Breast epithelium (tissue), 4 donors: Measurements from ENCODE around the gene IRF2. TPM values are rescaled to one million over a fixed set of nuclear protein-coding genes. Genes with fewer than 3 reads are reported as not detected.

Experiments
- DNase-seq, 2 donors: peaks; one replicate each; pipeline ENCODE4 v3.0.0-alpha.2; 2019; ENCODE audit warnings: low spot score in 2 of 2
- H3K27ac ChIP-seq, 2 donors: fragments of 200-600 bp; sonication (generic) in 1 of 2; one replicate each; pipeline ENCODE4 v1.5.1; 2016 to 2019; ENCODE audit warnings: mild to moderate bottlenecking in 1 of 2
- H3K27me3 ChIP-seq, 2 donors: fragments of 200-600 bp; sonication (generic) in 1 of 2; one replicate each; pipeline versions ENCODE4 v1.5.1 to v1.6.0; 2017 to 2019; ENCODE audit warnings: control low read depth in 1 of 2, mild to moderate bottlenecking in 1 of 2
- H3K36me3 ChIP-seq: fragments of 200-600 bp; one replicate; pipeline ENCODE4 v1.5.1; 2019
- H3K4me1 ChIP-seq, 2 donors: fragments of 200-600 bp; sonication (generic); one replicate each; pipeline ENCODE4 v1.5.1; 2016 to 2019; ENCODE audit warnings: control low read depth in 1 of 2
- H3K4me3 ChIP-seq, 3 donors: fragments of 200-600 bp; sonication (generic); 1 replicate in 2 of 3; 2 replicates in 1 of 3; pipeline ENCODE4 v1.5.1; 2016 to 2019; ENCODE audit warnings: mild to moderate bottlenecking in 3 of 3, moderate library complexity in 2 of 3
- H3K9me3 ChIP-seq, 2 donors: fragments of 200-600 bp; sonication (generic) in 1 of 2; one replicate each; pipeline ENCODE4 v1.5.1; 2016 to 2019; ENCODE audit warnings: control low read depth in 1 of 2
- CTCF ChIP-seq, 3 donors: fragments of 450-650 bp; IDR thresholded peaks; one replicate each; pipeline ENCODE4 v1.5.1; 2016 to 2017; ENCODE audit warnings: antibody characterized with exemption in 3 of 3, mild to moderate bottlenecking in 3 of 3, moderate library complexity in 3 of 3
- POLR2A ChIP-seq: fragments of 450-650 bp; IDR thresholded peaks from one replicate; pipeline ENCODE4 v1.6.1; 2016; ENCODE audit warnings: antibody characterized with exemption, mild to moderate bottlenecking, moderate library complexity
- POLR2AphosphoS5 ChIP-seq, 3 donors: sonication (generic); formaldehyde crosslinking; IDR thresholded peaks; one replicate each; pipeline ENCODE4 v1.6.1; 2017; ENCODE audit warnings: antibody characterized with exemption in 3 of 3
- intact Hi-C: fragments of 100-400 bp; cut with DNase I; formaldehyde crosslinking; loops from one replicate; pipeline ENCODE4 v1.15.1; 2023; ENCODE audit warnings: low total_unique reads
- total RNA-seq, 3 donors: library from RNA; depleted of rRNA; stranded (reverse); fragments of >200 nt; gene quantifications; one replicate each; pipeline ENCODE4 v1.1.0, GENCODE V29; 2016

The IRF2 gene
- total RNA-seq, 3 donors from 2014 or later = 27.4 to 57.8 (median 36.4) TPM

- Histone ChIP-seq H3K4me3 (no peak overlapping the region), H3K4me1 (peaks cover 0 to 7% of the 10 kb centered on the region in 2 donors), H3K36me3 (no peaks in the 10 kb centered on the region), H3K9me3 (no peaks in the 10 kb centered on the region), H3K27ac (no peak overlapping the region), H3K27me3 (no peaks in the 10 kb centered on the region)
- intact Hi-C loops = no loop called here
- TF ChIP-seq CTCF (IDR thresholded peaks at IDR 0.05) (no peak), POLR2AphosphoS5 (IDR thresholded peaks at IDR 0.05) (no peak), POLR2A (no peak)
- DNase-seq = no peak
These were observed 36.1 kb upstream of the IRF2 start for GRCh38 chr4:184510401-184510800.

- no peak overlapping the region for H3K27ac ChIP-seq
- H3K27me3 ChIP-seq = no peaks in the 10 kb centered on the region
- intact Hi-C loops = no loop called here
- H3K36me3 ChIP-seq = no peaks in the 10 kb centered on the region
- H3K4me1 ChIP-seq = no peaks in the 10 kb centered on the region
- no peak for DNase-seq
- no peak overlapping the region for H3K4me3 ChIP-seq
- H3K9me3 ChIP-seq = no peaks in the 10 kb centered on the region
- TF ChIP-seq POLR2AphosphoS5 (IDR thresholded peaks at IDR 0.05) = no peak
- no peak for TF ChIP-seq CTCF (IDR thresholded peaks at IDR 0.05)
- no peak for TF ChIP-seq POLR2A
These were observed 32.3 kb upstream of the IRF2 start for GRCh38 chr4:184506527-184507121.

GRCh38 chr4:184504385-184504784, 30.0 kb upstream of the IRF2 start:
- no peak overlapping the region for H3K4me3 ChIP-seq
- no peaks in the 10 kb centered on the region for H3K36me3 ChIP-seq
- intact Hi-C loops = no loop called here
- no peaks in the 10 kb centered on the region for H3K27me3 ChIP-seq
- peaks cover 0 to under 1% of the 10 kb centered on the region in 2 donors for H3K9me3 ChIP-seq
- no peak for DNase-seq
- TF ChIP-seq POLR2AphosphoS5 (IDR thresholded peaks at IDR 0.05) (no peak), POLR2A (no peak), CTCF (IDR thresholded peaks at IDR 0.05) (no peak)
- no peak overlapping the region for H3K27ac ChIP-seq
- no peaks in the 10 kb centered on the region for H3K4me1 ChIP-seq

- H3K27me3 ChIP-seq = no peaks in the 10 kb centered on the region
- intact Hi-C loops = no loop called here
- no peak overlapping the region for H3K27ac ChIP-seq
- no peaks in the 10 kb centered on the region for H3K4me1 ChIP-seq
- peaks cover 0 to 4% of the 10 kb centered on the region in 2 donors for H3K9me3 ChIP-seq
- no peak overlapping the region for H3K4me3 ChIP-seq
- no peaks in the 10 kb centered on the region for H3K36me3 ChIP-seq
- TF ChIP-seq POLR2AphosphoS5 (IDR thresholded peaks at IDR 0.05) (no peak), POLR2A (no peak), CTCF (IDR thresholded peaks at IDR 0.05) (no peak)
- DNase-seq = no peak
These were observed 29.5 kb upstream of the IRF2 start for GRCh38 chr4:184503869-184504300.

GRCh38 chr4:184500748-184501589, 26.6 kb upstream of the IRF2 start:
- TF ChIP-seq CTCF (IDR thresholded peaks at IDR 0.05) (no peak), POLR2A (no peak), POLR2AphosphoS5 (IDR thresholded peaks at IDR 0.05) (no peak)

More at GRCh38 chr4:184500748-184501589, 26.6 kb upstream of the IRF2 start:
- H3K27ac ChIP-seq = no peak overlapping the region
- H3K4me3 ChIP-seq = no peak overlapping the region
- intact Hi-C loops = no loop called here
- no peak for DNase-seq
- H3K9me3 ChIP-seq = peaks cover 0 to 4% of the 10 kb centered on the region in 2 donors
- no peaks in the 10 kb centered on the region for H3K36me3 ChIP-seq
- no peaks in the 10 kb centered on the region for H3K27me3 ChIP-seq
- H3K4me1 ChIP-seq = no peaks in the 10 kb centered on the region
